CD14-positive monocyte (primary cell): ENCODE data around the gene ATP10D. TPM values are rescaled to one million over a fixed set of nuclear protein-coding genes. Genes with fewer than 3 reads are reported as not detected.

Experiments
- DNase-seq, 3 donors: peaks; one replicate each; pipeline ENCODE4 v3.0.0-alpha.2; 2011 to 2022
- H2AFZ ChIP-seq: 2 replicates; pipeline ENCODE4 v1.6.0; 2012; ENCODE audit warnings: mild to moderate bottlenecking, low read depth, low read length, inconsistent platforms; ENCODE audit not compliant: insufficient read depth, poor library complexity, severe bottlenecking
- H3K27ac ChIP-seq, 2 donors: 1 replicate in 1 of 2; 2 replicates in 1 of 2; pipeline ENCODE4 v1.5.1; 2012 to 2013; ENCODE audit warnings: low read length in 2 of 2, control low read depth in 1 of 2, inconsistent platforms in 1 of 2, low read depth in 1 of 2, mild to moderate bottlenecking in 1 of 2
- H3K27me3 ChIP-seq, 2 donors: one replicate each; pipeline versions ENCODE4 v1.6.0 to v1.6.1; 2011 to 2013; ENCODE audit warnings: low read length in 2 of 2; ENCODE audit not compliant: control insufficient read depth in 2 of 2, insufficient read depth in 2 of 2
- H3K36me3 ChIP-seq, 2 donors: replicated peaks in 1 of 2; 1 replicate in 1 of 2; 2 replicates in 1 of 2; pipeline versions ENCODE4 v1.5.1 to v1.6.1; 2012 to 2013; ENCODE audit warnings: low read length in 2 of 2, control low read depth in 1 of 2, inconsistent platforms in 1 of 2, mild to moderate bottlenecking in 1 of 2; ENCODE audit not compliant: insufficient read depth in 2 of 2, control insufficient read depth in 1 of 2
- H3K4me1 ChIP-seq, 2 donors: 1 replicate in 1 of 2; 2 replicates in 1 of 2; pipeline versions ENCODE4 v1.5.1 to v1.6.1; 2012 to 2013; ENCODE audit warnings: low read length in 2 of 2, control low read depth in 1 of 2, inconsistent platforms in 1 of 2, mild to moderate bottlenecking in 1 of 2, moderate library complexity in 1 of 2; ENCODE audit not compliant: insufficient read depth in 2 of 2, control insufficient read depth in 1 of 2
- H3K4me2 ChIP-seq: replicated peaks from 2 replicates; pipeline ENCODE3; 2012; ENCODE audit warnings: low read length, moderate library complexity, mild to moderate bottlenecking; ENCODE audit not compliant: poor library complexity, severe bottlenecking; ENCODE audit errors: extremely low read depth
- H3K4me3 ChIP-seq, 3 experiments: fragments of 200-600 bp in 1 of 3; sonication (generic) in 1 of 3; replicated peaks in 1 of 3; 1 replicate in 2 of 3; 2 replicates in 1 of 3; pipeline ENCODE4 v1.5.1; 2011 to 2013; ENCODE audit warnings: low read length in 3 of 3, mild to moderate bottlenecking in 3 of 3, control low read depth in 2 of 3, low read depth in 2 of 3, inconsistent platforms in 1 of 3, moderate library complexity in 1 of 3
- H3K79me2 ChIP-seq: 2 replicates; pipeline ENCODE4 v1.6.0; 2012; ENCODE audit warnings: mild to moderate bottlenecking, control low read depth, inconsistent platforms, low read length, moderate library complexity; ENCODE audit not compliant: insufficient read depth
- H3K9ac ChIP-seq: 2 replicates; pipeline ENCODE4 v1.6.0; 2017; ENCODE audit warnings: low read length, mild to moderate bottlenecking; ENCODE audit not compliant: insufficient read depth, poor library complexity, severe bottlenecking
- H3K9me3 ChIP-seq, 2 donors: replicated peaks in 1 of 2; 1 replicate in 1 of 2; 2 replicates in 1 of 2; pipeline versions ENCODE4 v1.5.1 to v1.6.1; 2012 to 2013; ENCODE audit warnings: low read length in 2 of 2, control low read depth in 1 of 2; ENCODE audit not compliant: control insufficient read depth in 1 of 2, insufficient read depth in 1 of 2
- H4K20me1 ChIP-seq: 2 replicates; pipeline ENCODE4 v1.6.0; 2012; ENCODE audit warnings: mild to moderate bottlenecking, low read length, control low read depth, moderate library complexity; ENCODE audit not compliant: insufficient read depth
- H3K27ac Mint-ChIP-seq, 7 donors: one replicate each; pipeline ENCODE4 v1.8.0; 2020; ENCODE audit warnings: mild to moderate bottlenecking in 7 of 7, mixed read lengths in 7 of 7, moderate library complexity in 6 of 7, inconsistent platforms in 2 of 7
- H3K27me3 Mint-ChIP-seq, 3 donors: one replicate each; pipeline ENCODE4 v1.8.0; 2021 to 2022; ENCODE audit warnings: low read depth in 3 of 3, mild to moderate bottlenecking in 3 of 3, mixed read lengths in 3 of 3, moderate library complexity in 3 of 3, inconsistent platforms in 1 of 3
- H3K36me3 Mint-ChIP-seq, 2 donors: one replicate each; pipeline ENCODE4 v1.8.0; 2020; ENCODE audit warnings: mixed read lengths in 2 of 2, inconsistent platforms in 1 of 2, mild to moderate bottlenecking in 1 of 2
- H3K4me1 Mint-ChIP-seq: one replicate; pipeline ENCODE4 v1.8.0; 2020; ENCODE audit warnings: mild to moderate bottlenecking, mixed read lengths
- H3K4me3 Mint-ChIP-seq, 2 donors: one replicate each; pipeline ENCODE4 v1.8.0; 2020; ENCODE audit warnings: mild to moderate bottlenecking in 2 of 2, mixed read lengths in 2 of 2, moderate library complexity in 1 of 2
- H3K9me3 Mint-ChIP-seq, 7 donors: one replicate each; pipeline ENCODE4 v1.8.0; 2020 to 2022; ENCODE audit warnings: mixed read lengths in 7 of 7, mild to moderate bottlenecking in 6 of 7, moderate library complexity in 6 of 7, inconsistent platforms in 2 of 7
- CTCF ChIP-seq: fragments of 200-600 bp; IDR thresholded peaks from one replicate; pipeline ENCODE4 v1.8.0; 2022; ENCODE audit warnings: antibody characterized with exemption, mild to moderate bottlenecking
- WGBS: methylation state at CpG from one replicate; pipeline ENCODE4 v1.1.5; 2013; ENCODE audit warnings: missing lambda C conversion rate; ENCODE audit not compliant: insufficient coverage; 5-methylcytosine and 5-hydroxymethylcytosine counted together
- intact Hi-C, 2 donors: fragments of 100-400 bp; cut with micrococcal nuclease; formaldehyde crosslinking; loops; one replicate each; pipeline versions ENCODE4 v1.15.0 to v1.15.1; 2023
- polyA plus RNA-seq, 3 donors: library from polyadenylated mRNA; depleted of rRNA in 1 of 3; unstranded in 2 of 3; stranded (reverse) in 1 of 3; fragments of 300-500 nt in 2 of 3; fragments of >200 nt in 1 of 3; fragmentation: Illumina TruSeq in 2 of 3; gene quantifications; 1 replicate in 2 of 3; 2 replicates in 1 of 3; pipeline ENCODE4 v1.2.3, GENCODE V29; 2012 to 2021

Gene ATP10D
- polyA plus RNA-seq, 3 donors = 8.4 to 16.9 (median 14.1) TPM

GRCh38 chr4:47617607-47618006, 132.5 kb downstream of the ATP10D start:
- Histone ChIP-seq H3K9ac (no peak overlapping the region), H3K4me3 (no peak overlapping the region), H3K36me3 (no peaks in the 10 kb centered on the region), H3K27ac (no peak overlapping the region), H3K9me3 (no peaks in the 10 kb centered on the region), H4K20me1 (no peaks in the 10 kb centered on the region), H2AFZ (no peak overlapping the region), H3K27me3 (no peaks in the 10 kb centered on the region), H3K4me2 (no peak overlapping the region), H3K79me2 (no peaks in the 10 kb centered on the region), H3K4me1 (no peaks in the 10 kb centered on the region)
- intact Hi-C loops = no loop called here
- no peak for TF ChIP-seq CTCF
- no peaks in the 10 kb centered on the region for H3K36me3 Mint-ChIP-seq
- H3K27me3 Mint-ChIP-seq = peaks cover 0 to 1% (median 1%) of the 10 kb centered on the region in 3 donors
- H3K4me3 Mint-ChIP-seq = no peak overlapping the region
- H3K9me3 Mint-ChIP-seq = peaks cover 0 to 12% (median 3%) of the 10 kb centered on the region in 7 donors
- no peak for DNase-seq
- H3K27ac Mint-ChIP-seq = no peak overlapping the region
- no peaks in the 10 kb centered on the region for H3K4me1 Mint-ChIP-seq

- no peak for TF ChIP-seq CTCF
- H3K4me1 ChIP-seq = no peaks in the 10 kb centered on the region
- no peaks in the 10 kb centered on the region for H3K36me3 ChIP-seq
- no peak for DNase-seq
- no peaks in the 10 kb centered on the region for H3K27me3 ChIP-seq
- no peaks in the 10 kb centered on the region for H3K36me3 Mint-ChIP-seq
- H3K9me3 ChIP-seq = no peaks in the 10 kb centered on the region
- no peak overlapping the region for H3K4me3 ChIP-seq
- intact Hi-C loops = no loop called here
- 100% methylated on average over 1 of the region's 2 CpGs for WGBS
- H3K4me2 ChIP-seq = no peak overlapping the region
- H3K27me3 Mint-ChIP-seq = peaks cover 0 to 3% (median 1%) of the 10 kb centered on the region in 3 donors
- H2AFZ ChIP-seq = no peak overlapping the region
- H3K9me3 Mint-ChIP-seq = peaks cover 0 to 13% (median 3%) of the 10 kb centered on the region in 7 donors
- no peaks in the 10 kb centered on the region for H4K20me1 ChIP-seq
- no peaks in the 10 kb centered on the region for H3K79me2 ChIP-seq
- no peak overlapping the region for H3K27ac Mint-ChIP-seq
- H3K4me1 Mint-ChIP-seq = no peaks in the 10 kb centered on the region
- H3K9ac ChIP-seq = no peak overlapping the region
- H3K27ac ChIP-seq = no peak overlapping the region
- H3K4me3 Mint-ChIP-seq = no peak overlapping the region
Measured at GRCh38 chr4:47619691-47620090, 134.6 kb downstream of the ATP10D start.
